DOHH2 (cell line): ENCODE measurements around the gene STARD13.

Experiments
- H3F3A ChIP-seq: fragments of 200-600 bp; sonication (generic), shearing (Covaris generic); 2 replicates; pipeline ENCODE4 v1.6.0; 2016; ENCODE audit warnings: antibody characterized with exemption, mild to moderate bottlenecking; ENCODE audit not compliant: control insufficient read depth, insufficient read depth
- H3K27ac ChIP-seq: fragments of 200-600 bp; sonication (generic); 2 replicates; pipeline ENCODE4 v1.5.1; 2014; ENCODE audit warnings: low read depth, mild to moderate bottlenecking, low read length, moderate library complexity
- H3K27me3 ChIP-seq: fragments of 200-600 bp; sonication (generic); 2 replicates; pipeline ENCODE4 v1.6.1; 2014; ENCODE audit warnings: mild to moderate bottlenecking, low read length, mixed read lengths; ENCODE audit not compliant: control insufficient read depth
- H3K36me3 ChIP-seq: fragments of 200-600 bp; sonication (generic); 2 replicates; pipeline ENCODE4 v1.6.1; 2014; ENCODE audit warnings: mild to moderate bottlenecking, low read length, moderate library complexity, mixed read lengths; ENCODE audit not compliant: control insufficient read depth
- H3K4me1 ChIP-seq: fragments of 200-600 bp; sonication (generic); 2 replicates; pipeline ENCODE4 v1.6.1; 2014; ENCODE audit warnings: mild to moderate bottlenecking, low read length, mixed read lengths; ENCODE audit not compliant: control insufficient read depth
- H3K4me2 ChIP-seq: fragments of 200-600 bp; sonication (generic); 2 replicates; pipeline ENCODE4 v1.6.0; 2014; ENCODE audit warnings: mild to moderate bottlenecking, low read length, moderate library complexity
- H3K4me3 ChIP-seq: fragments of 200-600 bp; sonication (generic); 2 replicates; pipeline ENCODE4 v1.5.1; 2014; ENCODE audit warnings: mild to moderate bottlenecking, low read length, mixed read lengths
- H3K79me2 ChIP-seq: fragments of 200-600 bp; sonication (generic); 2 replicates; pipeline ENCODE4 v1.6.1; 2014; ENCODE audit warnings: mild to moderate bottlenecking, low read length, mixed read lengths; ENCODE audit not compliant: control insufficient read depth
- H3K9me2 ChIP-seq: fragments of 200-600 bp; sonication (generic); replicated peaks from 2 replicates; pipeline ENCODE4 v1.6.1; 2014; ENCODE audit warnings: mild to moderate bottlenecking, low read length, mixed read lengths; ENCODE audit not compliant: control insufficient read depth
- H3K9me3 ChIP-seq: fragments of 200-600 bp; sonication (generic); 2 replicates; pipeline ENCODE4 v1.6.1; 2014; ENCODE audit warnings: antibody characterized with exemption, low read length, mixed read lengths; ENCODE audit not compliant: control insufficient read depth, insufficient read depth
- H4K20me1 ChIP-seq: fragments of 200-600 bp; sonication (generic); 2 replicates; pipeline ENCODE4 v1.6.0; 2014; ENCODE audit warnings: low read depth, mild to moderate bottlenecking, antibody characterized with exemption, low read length, moderate library complexity; ENCODE audit not compliant: control insufficient read depth, insufficient read depth
- CTCF ChIP-seq: fragments of 200-600 bp; sonication (generic); IDR thresholded peaks from one replicate; pipeline ENCODE4 v1.5.1; 2014; ENCODE audit warnings: antibody characterized with exemption, mild to moderate bottlenecking, low read depth, low read length; ENCODE audit not compliant: poor library complexity, severe bottlenecking
- EZH2phosphoT487 ChIP-seq: fragments of 200-600 bp; sonication (generic); IDR thresholded peaks from 2 replicates; pipeline ENCODE4 v1.6.1; 2017; ENCODE audit warnings: borderline replicate concordance, mild to moderate bottlenecking, antibody characterized with exemption, low read length, moderate library complexity, mixed read lengths

STARD13 gene

DNA sequence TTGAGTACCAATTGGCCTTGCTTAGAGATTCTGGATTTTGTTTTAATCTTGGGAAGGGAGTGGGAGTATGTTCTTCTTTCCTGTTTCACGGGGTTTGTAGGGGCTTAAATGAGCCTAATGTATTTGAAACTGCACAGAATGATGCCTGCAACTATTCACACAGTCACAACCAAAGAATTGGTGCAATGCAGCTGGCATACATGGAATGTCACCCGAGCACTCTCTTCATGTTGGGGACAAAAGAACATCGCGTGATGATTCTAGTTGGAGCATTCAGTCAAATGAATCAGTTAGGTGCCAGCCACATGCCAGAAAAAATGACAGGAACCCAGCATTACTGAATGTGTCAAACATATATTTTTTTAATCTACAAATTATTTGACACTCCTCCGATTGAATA lies 22.1 kb downstream of the STARD13 start:
- no peaks in the 10 kb centered on the region for H3K9me3 ChIP-seq
- H3K4me3 ChIP-seq = no peak overlapping the region
- no peaks in the 10 kb centered on the region for H3K9me2 ChIP-seq
- no peak overlapping the region for H3K27ac ChIP-seq
- H3K79me2 ChIP-seq = no peaks in the 10 kb centered on the region
- H3F3A ChIP-seq = no peaks in the 10 kb centered on the region
- H3K4me2 ChIP-seq = no peak overlapping the region
- H4K20me1 ChIP-seq = no peaks in the 10 kb centered on the region
- no peaks in the 10 kb centered on the region for H3K27me3 ChIP-seq
- H3K4me1 ChIP-seq = no peaks in the 10 kb centered on the region
- no peaks in the 10 kb centered on the region for H3K36me3 ChIP-seq
- no peak for TF ChIP-seq EZH2phosphoT487
- no peak for TF ChIP-seq CTCF

DNA sequence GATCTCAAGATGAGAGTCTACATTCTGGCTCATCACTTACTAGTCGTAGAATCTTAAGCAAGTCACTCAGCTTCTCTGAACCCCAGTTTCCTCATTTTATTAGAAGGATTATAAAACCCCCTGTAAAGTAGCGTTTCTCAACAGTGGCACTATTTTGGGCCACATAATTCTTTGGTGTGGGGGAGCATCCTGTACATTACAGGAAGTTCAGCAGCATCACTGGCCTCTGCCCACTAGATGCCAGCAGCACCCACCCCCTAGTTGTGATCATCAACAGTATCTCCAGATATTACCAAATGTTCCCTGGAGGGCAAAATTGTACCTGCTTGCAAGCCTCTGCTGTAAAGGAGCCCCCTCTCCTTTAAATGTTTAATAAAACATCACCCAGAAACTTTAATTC lies 22.6 kb downstream of the STARD13 start:
- Histone ChIP-seq H3K4me3 (no peak overlapping the region), H3K36me3 (no peaks in the 10 kb centered on the region), H3K4me2 (no peak overlapping the region), H3K9me2 (no peaks in the 10 kb centered on the region), H3K9me3 (no peaks in the 10 kb centered on the region), H3K4me1 (no peaks in the 10 kb centered on the region), H3F3A (no peaks in the 10 kb centered on the region), H4K20me1 (no peaks in the 10 kb centered on the region), H3K79me2 (no peaks in the 10 kb centered on the region), H3K27me3 (no peaks in the 10 kb centered on the region), H3K27ac (no peak overlapping the region)
- TF ChIP-seq EZH2phosphoT487 = no peak
- no peak for TF ChIP-seq CTCF

DNA sequence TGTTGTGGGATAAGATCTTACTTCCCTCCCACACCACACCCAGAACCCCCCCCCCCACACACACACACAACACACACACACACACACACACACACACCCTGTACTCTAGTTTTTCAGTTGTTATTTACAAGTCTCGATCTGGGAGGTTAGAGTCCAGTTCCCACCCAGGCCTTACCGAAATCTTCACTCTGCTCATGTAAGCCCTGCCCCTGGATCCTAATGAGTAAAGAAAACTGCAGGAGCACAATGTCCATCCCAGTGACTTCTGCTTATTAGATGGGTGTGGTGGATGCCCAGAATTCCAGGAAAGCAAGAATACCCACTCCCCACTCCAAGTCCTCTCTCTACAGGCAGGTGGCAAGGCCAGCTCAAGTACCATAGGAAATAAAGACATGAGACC lies 23.0 kb downstream of the STARD13 start:
- Histone ChIP-seq H3K4me3 (no peak overlapping the region), H4K20me1 (no peaks in the 10 kb centered on the region), H3K9me3 (no peaks in the 10 kb centered on the region), H3F3A (no peaks in the 10 kb centered on the region), H3K79me2 (no peaks in the 10 kb centered on the region), H3K4me1 (no peaks in the 10 kb centered on the region), H3K27me3 (no peaks in the 10 kb centered on the region), H3K4me2 (no peak overlapping the region), H3K36me3 (no peaks in the 10 kb centered on the region), H3K27ac (no peak overlapping the region), H3K9me2 (no peaks in the 10 kb centered on the region)
- TF ChIP-seq EZH2phosphoT487 = no peak
- TF ChIP-seq CTCF = no peak

- no peaks in the 10 kb centered on the region for H4K20me1 ChIP-seq
- TF ChIP-seq CTCF = no peak
- H3K4me1 ChIP-seq = no peaks in the 10 kb centered on the region
- H3K79me2 ChIP-seq = no peaks in the 10 kb centered on the region
- no peak overlapping the region for H3K27ac ChIP-seq
- H3K4me2 ChIP-seq = no peak overlapping the region
- no peak overlapping the region for H3K4me3 ChIP-seq
- no peaks in the 10 kb centered on the region for H3F3A ChIP-seq
- no peaks in the 10 kb centered on the region for H3K9me2 ChIP-seq
- H3K9me3 ChIP-seq = no peaks in the 10 kb centered on the region
- no peaks in the 10 kb centered on the region for H3K27me3 ChIP-seq
- H3K36me3 ChIP-seq = no peaks in the 10 kb centered on the region
These were observed 23.5 kb downstream of the STARD13 start for GRCh38 chr13:33262062-33262487.
